HG02642 (cell line): ENCODE results near the gene CALHM1.
"Not testable (repeated sequence)": the region's sequence is repeated elsewhere in the genome, so short reads cannot be mapped to it uniquely, and the experiment has no call there.

ENCODE experiments used
- ATAC-seq: cut with Tn5 transposase; IDR thresholded peaks from one replicate; pipeline ENCODE4 v1.9.1; 2021; ENCODE audit warnings: mild to moderate bottlenecking; ENCODE audit not compliant: unreplicated experiment, poor library complexity

CALHM1 gene

GRCh38 chr10:103487410-103487708 is 28.7 kb upstream of the CALHM1 start:
- no peak for ATAC-seq

- not testable (repeated sequence) for ATAC-seq
Measured at GRCh38 chr10:103486635-103487409, 28.1 kb upstream of the CALHM1 start.

GRCh38 chr10:103481974-103482531 is 23.4 kb upstream of the CALHM1 start:
- ATAC-seq, result peak; percentile 71

GRCh38 chr10:103480521-103480920 is 21.8 kb upstream of the CALHM1 start:
- no peak for ATAC-seq

GRCh38 chr10:103479135-103479534 is 20.4 kb upstream of the CALHM1 start, which contains the start of gene CALHM3:
TSS of gene CALHM3 (minus strand) at chr10:103479240. CDS start at chr10:103479032, 208 bp downstream.
- ATAC-seq, result no peak

- no peak for ATAC-seq
Measured at GRCh38 chr10:103478671-103479070, 20.0 kb upstream of the CALHM1 start.

- ATAC-seq, result no peak
Measured at GRCh38 chr10:103476046-103476768, 17.5 kb upstream of the CALHM1 start.

GRCh38 chr10:103475437-103475836 is 16.7 kb upstream of the CALHM1 start:
- no peak for ATAC-seq

- ATAC-seq, result no peak
Measured at GRCh38 chr10:103474077-103474476, 15.4 kb upstream of the CALHM1 start.

GRCh38 chr10:103473261-103473671 is 14.6 kb upstream of the CALHM1 start:
- no peak for ATAC-seq

- peak; percentile 31 for ATAC-seq
Measured at GRCh38 chr10:103472005-103472404, 13.3 kb upstream of the CALHM1 start.

GRCh38 chr10:103470761-103471653 is 12.3 kb upstream of the CALHM1 start:
- peak; percentile 74 for ATAC-seq

- no peak for ATAC-seq
Measured at GRCh38 chr10:103469201-103469600, 10.5 kb upstream of the CALHM1 start.

- ATAC-seq, result peak; percentile 31
Measured at GRCh38 chr10:103467406-103467805, 8.7 kb upstream of the CALHM1 start.

GRCh38 chr10:103466734-103467133 is 8.0 kb upstream of the CALHM1 start:
- ATAC-seq, result no peak

GRCh38 chr10:103465411-103466179 is 6.9 kb upstream of the CALHM1 start:
- no peak for ATAC-seq

GRCh38 chr10:103463499-103463898 is 4.8 kb upstream of the CALHM1 start:
- no peak for ATAC-seq

- no peak for ATAC-seq
Measured at GRCh38 chr10:103459615-103460014, 915 bp upstream of the CALHM1 start.

- ATAC-seq, result no peak
Measured at GRCh38 chr10:103457896-103458583, 660 bp downstream of the CALHM1 start.
